AG09309 (cell line): ENCODE results near the gene TRPM8.

Experiments
- DNase-seq: peaks from one replicate; pipeline ENCODE4 v3.0.0-alpha.2; 2010; ENCODE audit warnings: low read depth
- H3K4me3 ChIP-seq: 2 replicates; pipeline ENCODE4 v1.5.1; 2011; ENCODE audit warnings: mild to moderate bottlenecking, low read depth, low read length, moderate library complexity; ENCODE audit not compliant: control insufficient read depth
- TF ChIP-seq, protein P1 (sequence below): IDR thresholded peaks from 2 replicates; pipeline ENCODE4 v1.5.1; 2011; ENCODE audit warnings: mild to moderate bottlenecking, low read depth, low read length, inconsistent platforms; ENCODE audit not compliant: insufficient read depth, control insufficient read depth; ENCODE audit errors: missing control alignments

Gene TRPM8

DNA sequence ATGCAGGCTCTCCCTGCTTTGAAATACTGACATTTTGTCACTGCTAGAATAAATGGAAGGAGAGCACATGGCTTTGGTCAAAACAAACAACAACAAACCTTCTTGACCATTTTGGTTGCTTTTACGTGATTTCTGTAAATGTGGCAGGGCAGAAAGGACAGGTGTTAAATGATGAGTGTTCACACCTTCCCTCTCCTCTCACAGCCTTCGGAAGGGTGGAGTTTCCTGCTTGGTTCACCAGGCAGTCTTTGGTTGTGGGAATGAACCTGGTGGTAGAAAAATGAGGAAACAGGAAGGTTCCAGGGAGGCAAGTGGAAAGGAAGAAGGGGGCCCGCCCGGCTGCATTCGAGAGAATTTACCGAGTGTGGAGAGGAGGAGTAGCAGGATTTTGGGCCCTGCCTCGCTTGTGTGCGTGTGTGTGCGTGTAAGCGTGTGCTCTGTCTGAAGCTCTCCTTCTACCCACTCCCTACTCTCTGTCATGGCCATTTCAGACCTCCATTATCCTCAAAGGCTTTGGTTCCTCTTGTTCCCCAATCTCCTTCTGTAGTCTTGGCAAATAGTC, 109.6 kb downstream of the TRPM8 start:
- H3K4me3 ChIP-seq, result no peak overlapping the region
- DNase-seq, result no peak
- TF ChIP-seq, protein P1, sequence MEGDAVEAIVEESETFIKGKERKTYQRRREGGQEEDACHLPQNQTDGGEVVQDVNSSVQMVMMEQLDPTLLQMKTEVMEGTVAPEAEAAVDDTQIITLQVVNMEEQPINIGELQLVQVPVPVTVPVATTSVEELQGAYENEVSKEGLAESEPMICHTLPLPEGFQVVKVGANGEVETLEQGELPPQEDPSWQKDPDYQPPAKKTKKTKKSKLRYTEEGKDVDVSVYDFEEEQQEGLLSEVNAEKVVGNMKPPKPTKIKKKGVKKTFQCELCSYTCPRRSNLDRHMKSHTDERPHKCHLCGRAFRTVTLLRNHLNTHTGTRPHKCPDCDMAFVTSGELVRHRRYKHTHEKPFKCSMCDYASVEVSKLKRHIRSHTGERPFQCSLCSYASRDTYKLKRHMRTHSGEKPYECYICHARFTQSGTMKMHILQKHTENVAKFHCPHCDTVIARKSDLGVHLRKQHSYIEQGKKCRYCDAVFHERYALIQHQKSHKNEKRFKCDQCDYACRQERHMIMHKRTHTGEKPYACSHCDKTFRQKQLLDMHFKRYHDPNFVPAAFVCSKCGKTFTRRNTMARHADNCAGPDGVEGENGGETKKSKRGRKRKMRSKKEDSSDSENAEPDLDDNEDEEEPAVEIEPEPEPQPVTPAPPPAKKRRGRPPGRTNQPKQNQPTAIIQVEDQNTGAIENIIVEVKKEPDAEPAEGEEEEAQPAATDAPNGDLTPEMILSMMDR, result no peak

- no peak overlapping the region for H3K4me3 ChIP-seq
- TF ChIP-seq, protein P1, result no peak
- no peak for DNase-seq
Observed at GRCh38 chr2:234027641-234028040, 110.5 kb downstream of the TRPM8 start.

- TF ChIP-seq, protein P1, result no peak
- no peak overlapping the region for H3K4me3 ChIP-seq
- DNase-seq, result no peak
Observed at GRCh38 chr2:234029150-234029733, 112.1 kb downstream of the TRPM8 start.

DNA sequence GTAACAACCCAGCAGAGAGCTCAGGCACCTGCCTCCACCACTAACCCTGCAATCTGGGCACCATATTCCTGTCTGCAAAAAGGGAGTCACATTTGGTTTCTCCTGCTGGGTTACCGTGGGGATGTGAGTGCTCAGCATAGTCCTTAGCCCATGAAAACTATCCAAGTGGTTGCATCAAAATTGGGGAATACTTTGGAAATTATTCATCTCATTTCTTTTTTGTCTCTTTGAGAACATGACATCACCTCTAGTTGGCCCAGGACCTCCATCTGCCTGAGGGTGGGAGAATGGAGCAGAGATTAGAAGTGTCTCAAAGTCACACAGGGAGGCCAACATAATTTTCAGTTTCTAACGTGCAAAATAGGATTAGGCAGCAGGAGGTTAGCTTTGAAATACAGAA, 114.0 kb downstream of the TRPM8 start:
- H3K4me3 ChIP-seq, result no peak overlapping the region
- TF ChIP-seq, protein P1, result no peak
- DNase-seq, result no peak

DNA sequence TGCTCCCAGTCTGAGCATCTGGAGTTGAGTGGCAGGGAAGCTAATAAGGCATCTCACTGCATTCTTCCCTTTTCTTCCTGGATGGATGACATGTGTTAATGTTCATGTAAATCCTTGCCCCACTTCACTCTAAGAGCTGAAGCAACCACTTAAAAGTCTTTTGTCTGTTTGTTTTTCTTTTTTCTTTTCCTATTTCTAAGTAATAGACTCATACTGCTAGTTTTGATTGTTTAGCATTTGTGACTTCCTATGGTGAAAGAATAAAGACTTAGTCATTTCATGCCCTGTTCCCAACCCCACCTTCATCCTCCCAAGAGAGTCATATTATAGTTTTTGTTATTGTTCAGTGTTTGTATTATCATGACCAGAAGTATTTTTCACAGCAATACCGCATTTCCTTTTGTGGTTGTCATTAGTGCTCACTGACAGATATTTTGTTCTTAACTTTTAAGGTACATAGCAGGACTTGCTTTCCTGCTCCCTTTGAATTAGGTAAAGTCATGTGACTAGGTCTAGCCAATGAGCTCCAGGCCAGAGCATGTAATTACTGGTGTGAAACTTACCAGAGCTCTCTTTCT, 115.2 kb downstream of the TRPM8 start:
- TF ChIP-seq, protein P1, result no peak
- peak; percentile 8 for DNase-seq
- H3K4me3 ChIP-seq, result no peak overlapping the region

GRCh38 chr2:234033174-234033573, 116.0 kb downstream of the TRPM8 start:
- no peak overlapping the region for H3K4me3 ChIP-seq
- TF ChIP-seq, protein P1, result no peak
- no peak for DNase-seq
